Endothelial cell (in vitro differentiated cells): Measurements from ENCODE around the gene TPP2. TPM values are rescaled to one million over a fixed set of nuclear protein-coding genes. Genes with fewer than 3 reads are reported as not detected.

Source experiments
- DNase-seq: peaks from one replicate; pipeline ENCODE4 v3.0.0; 2021; ENCODE audit warnings: low spot score
- H3K27ac Mint-ChIP-seq: one replicate; pipeline ENCODE4 v1.8.0; 2021; ENCODE audit warnings: mixed read lengths, inconsistent platforms; ENCODE audit not compliant: unreplicated experiment
- H3K27me3 Mint-ChIP-seq: one replicate; pipeline ENCODE4 v1.8.0; 2021; ENCODE audit warnings: mild to moderate bottlenecking, moderate library complexity, mixed read lengths, inconsistent platforms; ENCODE audit not compliant: unreplicated experiment
- H3K36me3 Mint-ChIP-seq: one replicate; pipeline ENCODE4 v1.8.0; 2021; ENCODE audit warnings: mild to moderate bottlenecking, low read depth, mixed read lengths, inconsistent platforms; ENCODE audit not compliant: unreplicated experiment
- H3K4me1 Mint-ChIP-seq: one replicate; pipeline ENCODE4 v1.8.0; 2021; ENCODE audit warnings: mild to moderate bottlenecking, mixed read lengths, inconsistent platforms; ENCODE audit not compliant: unreplicated experiment
- H3K4me3 Mint-ChIP-seq: one replicate; pipeline ENCODE4 v1.8.0; 2021; ENCODE audit warnings: mild to moderate bottlenecking, mixed read lengths, inconsistent platforms; ENCODE audit not compliant: unreplicated experiment
- H3K9me3 Mint-ChIP-seq: one replicate; pipeline ENCODE4 v1.8.0; 2021; ENCODE audit warnings: mixed read lengths, inconsistent platforms; ENCODE audit not compliant: unreplicated experiment
- CTCF ChIP-seq: fragments of 200-600 bp; sonication (generic); IDR thresholded peaks from one replicate; pipeline ENCODE4 v1.5.0; 2021; ENCODE audit warnings: antibody characterized with exemption; ENCODE audit not compliant: unreplicated experiment
- total RNA-seq: library from RNA; stranded (reverse); fragmentation: NEBNext Ultra II Directional; extraction: Animal tissue kit (Norgen Biotek cat#: 25700); gene quantifications from one replicate; pipeline ENCODE4 v1.2.1, GENCODE V29; 2021; ENCODE audit not compliant: unreplicated experiment

The TPP2 gene
- total RNA-seq, 1 donor from 2014 or later = 91.2 TPM

GRCh38 chr13:102631198-102631597, 34.4 kb downstream of the TPP2 start:
- peaks cover 51% of the 10 kb centered on the region for H3K36me3 Mint-ChIP-seq
- H3K9me3 Mint-ChIP-seq = no peaks in the 10 kb centered on the region
- DNase-seq = no peak
- no peak overlapping the region for H3K27ac Mint-ChIP-seq
- no peaks in the 10 kb centered on the region for H3K27me3 Mint-ChIP-seq
- no peaks in the 10 kb centered on the region for H3K4me1 Mint-ChIP-seq
- no peak for TF ChIP-seq CTCF
- H3K4me3 Mint-ChIP-seq = no peak overlapping the region

- peaks cover 36% of the 10 kb centered on the region for H3K36me3 Mint-ChIP-seq
- H3K9me3 Mint-ChIP-seq = no peaks in the 10 kb centered on the region
- H3K27ac Mint-ChIP-seq = peak overlapping the region; percentile 4
- no peak for DNase-seq
- no peak overlapping the region for H3K4me3 Mint-ChIP-seq
- no peaks in the 10 kb centered on the region for H3K27me3 Mint-ChIP-seq
- no peaks in the 10 kb centered on the region for H3K4me1 Mint-ChIP-seq
- no peak for TF ChIP-seq CTCF
Observed at GRCh38 chr13:102638741-102639140, 42.0 kb downstream of the TPP2 start.

GRCh38 chr13:102642029-102642428, 45.2 kb downstream of the TPP2 start:
- no peak for DNase-seq
- peaks cover 21% of the 10 kb centered on the region for H3K36me3 Mint-ChIP-seq
- no peak for TF ChIP-seq CTCF
- peaks cover 4% of the 10 kb centered on the region for H3K4me1 Mint-ChIP-seq
- no peak overlapping the region for H3K4me3 Mint-ChIP-seq
- no peaks in the 10 kb centered on the region for H3K9me3 Mint-ChIP-seq
- H3K27me3 Mint-ChIP-seq = no peaks in the 10 kb centered on the region
- no peak overlapping the region for H3K27ac Mint-ChIP-seq

GRCh38 chr13:102642475-102642874, 45.7 kb downstream of the TPP2 start:
- no peaks in the 10 kb centered on the region for H3K27me3 Mint-ChIP-seq
- H3K4me1 Mint-ChIP-seq = peaks cover 7% of the 10 kb centered on the region
- H3K27ac Mint-ChIP-seq = no peak overlapping the region
- no peaks in the 10 kb centered on the region for H3K9me3 Mint-ChIP-seq
- H3K4me3 Mint-ChIP-seq = no peak overlapping the region
- no peak for DNase-seq
- no peak for TF ChIP-seq CTCF
- peaks cover 19% of the 10 kb centered on the region for H3K36me3 Mint-ChIP-seq

- Mint-ChIP-seq H3K27ac (no peak overlapping the region), H3K9me3 (no peaks in the 10 kb centered on the region), H3K27me3 (no peaks in the 10 kb centered on the region), H3K36me3 (peaks cover 7% of the 10 kb centered on the region), H3K4me3 (no peak overlapping the region), H3K4me1 (peaks cover 17% of the 10 kb centered on the region)
- DNase-seq = no peak
- TF ChIP-seq CTCF = no peak
Observed at GRCh38 chr13:102643656-102644055, 46.9 kb downstream of the TPP2 start.
